ENCODE measurements around the gene INHBB. TPM values are rescaled to one million over a fixed set of nuclear protein-coding genes. Genes with fewer than 3 reads are reported as not detected.

The INHBB gene
- total and polyA plus RNA-seq, 2 of the 4 experiments (the other 2 are of a cell fraction) = 0.18 to 0.92 TPM

DNA sequence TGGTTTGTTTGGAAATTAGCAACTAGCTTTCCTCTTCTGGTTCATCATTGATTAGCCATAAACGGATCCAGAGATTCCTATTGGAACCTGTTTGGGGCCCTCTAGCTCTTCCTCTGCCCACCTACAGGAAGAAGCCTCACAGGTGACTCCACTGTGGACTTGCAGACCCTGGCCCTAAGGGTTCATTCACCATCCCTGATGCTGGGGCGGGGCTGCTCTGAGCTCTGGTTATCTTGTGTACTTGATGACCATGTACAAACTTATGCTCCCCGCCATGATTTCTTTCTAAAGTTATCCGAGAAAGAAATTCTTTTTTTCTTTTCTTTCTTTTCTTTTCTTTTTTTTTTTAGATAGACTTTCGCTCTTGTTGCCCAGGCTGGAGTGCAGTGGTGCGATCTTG is 33.9 kb upstream of the INHBB start:
- no peak for DNase-seq
- CTCF ChIA-PET = interaction anchor here (0.6 to 2.0 kb wide), 8 partner anchors 8 to 909 kb away, joined by 3 to 7 read pairs (median 4); no protein-coding TSS in a partner anchor

More for the DNA sequence above, 33.9 kb upstream of the INHBB start:
- no peak overlapping the region for H2BK15ac ChIP-seq (ENCODE audit: low read depth, low read length)
- no peaks in the 10 kb centered on the region for H3K9me3 ChIP-seq (ENCODE audit: control insufficient read depth, insufficient read depth, low read length)
- no peaks in the 10 kb centered on the region; the same call in 1 of the 2 replicates for H3K4me1 ChIP-seq (ENCODE audit: control insufficient read depth, insufficient read depth, low read length)
- H2AFZ ChIP-seq (replicated peaks; ENCODE audit: low read length, poor library complexity) = no peak overlapping the region
- TF ChIP-seq MXI1 (IDR thresholded peaks at IDR 0.05; ENCODE audit: borderline replicate concordance, low read depth, low read length) (no peak), RAD21 (IDR thresholded peaks at IDR 0.05; ENCODE audit: low read length) (no peak), ELK1 (IDR thresholded peaks at IDR 0.05; ENCODE audit: borderline replicate concordance, low read depth, low read length) (no peak), CTCF (conservative IDR thresholded peaks at IDR 0.05; ENCODE audit: low read depth, low read length) (no peak), FOS (IDR thresholded peaks at IDR 0.05; ENCODE audit: low read depth, low read length) (no peak), MAZ (IDR thresholded peaks at IDR 0.05; ENCODE audit: borderline replicate concordance, low read depth, low read length) (no peak), SMC3 (IDR thresholded peaks at IDR 0.05; ENCODE audit: low read depth, low read length) (no peak), MAFK (IDR thresholded peaks at IDR 0.05; ENCODE audit: low read depth, low read length) (no peak)
- H3K27ac ChIP-seq (ENCODE audit: insufficient read depth, low read length) = no peak overlapping the region
- dilution Hi-C loops (cut with HindIII; ENCODE audit: low sequenced_read_pairs, unreplicated experiment) = no loop called here
- intact Hi-C loops (cut with micrococcal nuclease) = loop anchor here (2.0 kb wide), 2 partner anchors 203 to 559 kb away; no protein-coding TSS in a partner anchor
- H3K14ac ChIP-seq (replicated peaks; ENCODE audit: low read depth, low read length) = no peak overlapping the region
- no peak overlapping the region for H2BK20ac ChIP-seq (ENCODE audit: low read depth, low read length)
- no peaks in the 10 kb centered on the region for H3K79me1 ChIP-seq (ENCODE audit: low read depth in 1 of 2, low read length in 2 of 2)
- no peak overlapping the region for H2BK120ac ChIP-seq (ENCODE audit: low read depth, low read length)
- no peak overlapping the region for H3K4me2 ChIP-seq (ENCODE audit: low read depth, low read length)
- H3K27me3 ChIP-seq (ENCODE audit: control insufficient read depth, insufficient read depth, low read length) = peaks cover 9% of the 10 kb centered on the region; the same call in 1 of the 2 replicates
- no peak overlapping the region for H2BK5ac ChIP-seq (ENCODE audit: low read depth, low read length, poor library complexity, severe bottlenecking)
- no TSS peak for BruUV-seq (replicated peaks)
- no CpG with 5 or more reads among the region's 6 CpGs for WGBS, 2 experiments (ENCODE audit: extremely low coverage in 2 of 2, insufficient read length in 1 of 2)
- no peak overlapping the region for H4K5ac ChIP-seq (ENCODE audit: low read depth, low read length)
- in situ Hi-C loops (cut with MboI; ENCODE audit: low sequenced_read_pairs) = no loop called here
- no peak overlapping the region for H3K4ac ChIP-seq (ENCODE audit: low read depth, low read length)
- no peak overlapping the region for H3K9ac ChIP-seq (ENCODE audit: low read depth, low read length)
- no peak overlapping the region for H4K91ac ChIP-seq (ENCODE audit: insufficient read depth, low read depth, low read length)
- no peak overlapping the region for H3K18ac ChIP-seq (ENCODE audit: low read depth, low read length)
- no peak overlapping the region for H3K4me3 ChIP-seq (ENCODE audit: insufficient read depth, low read depth, low read length)
- H3K9me1 ChIP-seq (ENCODE audit: insufficient read depth, low read length) = no peaks in the 10 kb centered on the region
- ATAC-seq (ENCODE audit: low read depth) = no peak
- no peak overlapping the region; the same call in 1 of the 2 replicates for H2AK5ac ChIP-seq (ENCODE audit: low read depth, low read length)
- H2AK9ac ChIP-seq (replicated peaks; ENCODE audit: low read depth, low read length, poor library complexity) = no peak overlapping the region
- POLR2A ChIA-PET (ENCODE audit: unreplicated experiment) = no interaction called here
- no peaks in the 10 kb centered on the region for H4K20me1 ChIP-seq (ENCODE audit: insufficient read depth, low read length)
- H4K8ac ChIP-seq (ENCODE audit: low read depth in 2 of 2, low read length in 2 of 2) = no peak overlapping the region
- no peaks in the 10 kb centered on the region for H3K36me3 ChIP-seq (ENCODE audit: control insufficient read depth, insufficient read depth, low read length)
- H3K56ac ChIP-seq (ENCODE audit: extremely low read depth, insufficient read depth, low read length) = peak overlapping the region; percentile 11; the same call in 1 of the 2 replicates
- H3K23ac ChIP-seq (ENCODE audit: low read depth, low read length) = no peak overlapping the region

Measured in IMR-90 (cell line).